Stimulated activated CD8-positive, alpha-beta memory T cell treated with anti-CD3 and anti-CD28 coated beads, Interleukin-12 subunit alpha, Interleukin-12 subunit beta, amount 100 ng/mL, for 24 hours (primary cell): ENCODE results near the gene TSHZ2.
"Not testable (repeated sequence)": the region's sequence is repeated elsewhere in the genome, so short reads cannot be mapped to it uniquely, and the experiment has no call there.

Experiments used
- DNase-seq: peaks from one replicate; pipeline ENCODE4 v3.0.0-alpha.2; 2020; ENCODE audit errors: extremely low read depth

Gene TSHZ2

GRCh38 chr20:52964131-52964530 is 8.0 kb upstream of the TSHZ2 start:
- no peak for DNase-seq

GRCh38 chr20:52965380-52965779 is 6.8 kb upstream of the TSHZ2 start:
- DNase-seq = no peak

DNA sequence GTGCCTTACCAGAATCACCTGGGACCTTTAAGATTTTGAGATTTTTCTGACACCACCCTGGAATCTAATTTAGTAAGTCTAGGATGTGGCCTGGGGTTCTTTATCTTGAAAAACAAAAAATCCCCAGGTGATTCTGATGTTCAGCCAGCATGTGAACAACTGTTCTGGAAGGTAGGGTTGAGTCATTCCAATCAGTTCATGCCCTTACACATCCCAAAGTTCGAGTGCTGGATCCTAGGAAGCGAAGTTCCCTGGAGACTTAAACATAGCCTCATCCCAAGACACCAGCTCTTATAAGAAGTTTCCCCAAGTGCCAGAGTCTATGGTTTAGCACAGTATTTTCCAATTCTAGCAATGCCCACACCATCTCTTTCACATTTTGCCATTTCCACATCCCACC is 6.3 kb upstream of the TSHZ2 start:
- no peak for DNase-seq

DNA sequence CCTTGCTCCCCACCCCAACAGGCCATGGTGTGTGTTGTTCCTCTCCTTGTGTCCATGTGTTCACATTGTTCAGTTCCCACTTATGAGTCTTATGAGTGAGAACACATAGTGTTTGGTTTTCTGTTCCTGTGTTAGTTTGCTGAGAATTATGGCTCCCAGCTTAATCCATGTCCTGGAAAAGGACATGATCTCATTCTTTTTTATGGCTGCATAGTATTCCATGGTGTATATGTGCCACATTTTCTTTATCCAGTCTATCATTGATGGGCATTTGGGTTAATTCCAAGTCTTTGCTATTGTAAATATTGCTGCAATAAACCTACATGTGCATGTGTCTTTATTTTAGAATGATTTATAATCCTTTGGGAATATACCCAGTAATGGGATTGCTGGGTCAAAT is 5.6 kb upstream of the TSHZ2 start:
- not testable (repeated sequence) for DNase-seq

DNA sequence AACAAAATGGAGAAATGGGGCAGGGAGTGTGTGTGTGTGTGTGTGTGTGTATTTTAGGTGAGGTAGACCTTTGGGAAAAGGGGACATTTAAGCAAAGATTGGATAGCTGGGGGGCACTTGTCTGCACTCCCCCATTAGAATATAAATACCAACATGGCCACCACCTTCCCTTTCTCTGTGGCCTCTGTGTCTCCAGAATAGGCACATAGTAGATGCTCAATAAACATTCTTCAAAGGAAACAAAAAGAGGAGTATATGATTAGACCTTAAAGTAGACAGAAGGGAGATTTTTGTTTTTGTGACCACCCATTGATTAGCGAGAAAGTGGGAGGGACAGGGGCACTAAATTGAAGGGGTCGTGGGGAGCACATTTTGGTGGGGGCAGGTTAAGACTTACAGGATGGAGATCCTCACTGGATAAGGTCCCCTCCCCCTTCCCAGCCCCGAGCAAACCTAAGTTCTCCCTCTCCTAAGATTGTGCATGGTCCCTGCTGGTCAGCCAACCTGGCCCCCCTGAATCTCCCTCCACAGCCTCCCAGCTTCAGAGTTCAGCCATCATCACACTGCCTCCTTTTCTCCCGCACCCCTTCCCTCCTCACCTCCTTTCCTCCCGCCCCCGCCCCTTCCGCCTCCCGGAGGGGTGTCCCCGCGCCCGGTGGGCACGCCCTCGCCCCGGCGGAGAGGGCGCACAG is 514 bp upstream of the TSHZ2 start:
- no peak for DNase-seq

DNA sequence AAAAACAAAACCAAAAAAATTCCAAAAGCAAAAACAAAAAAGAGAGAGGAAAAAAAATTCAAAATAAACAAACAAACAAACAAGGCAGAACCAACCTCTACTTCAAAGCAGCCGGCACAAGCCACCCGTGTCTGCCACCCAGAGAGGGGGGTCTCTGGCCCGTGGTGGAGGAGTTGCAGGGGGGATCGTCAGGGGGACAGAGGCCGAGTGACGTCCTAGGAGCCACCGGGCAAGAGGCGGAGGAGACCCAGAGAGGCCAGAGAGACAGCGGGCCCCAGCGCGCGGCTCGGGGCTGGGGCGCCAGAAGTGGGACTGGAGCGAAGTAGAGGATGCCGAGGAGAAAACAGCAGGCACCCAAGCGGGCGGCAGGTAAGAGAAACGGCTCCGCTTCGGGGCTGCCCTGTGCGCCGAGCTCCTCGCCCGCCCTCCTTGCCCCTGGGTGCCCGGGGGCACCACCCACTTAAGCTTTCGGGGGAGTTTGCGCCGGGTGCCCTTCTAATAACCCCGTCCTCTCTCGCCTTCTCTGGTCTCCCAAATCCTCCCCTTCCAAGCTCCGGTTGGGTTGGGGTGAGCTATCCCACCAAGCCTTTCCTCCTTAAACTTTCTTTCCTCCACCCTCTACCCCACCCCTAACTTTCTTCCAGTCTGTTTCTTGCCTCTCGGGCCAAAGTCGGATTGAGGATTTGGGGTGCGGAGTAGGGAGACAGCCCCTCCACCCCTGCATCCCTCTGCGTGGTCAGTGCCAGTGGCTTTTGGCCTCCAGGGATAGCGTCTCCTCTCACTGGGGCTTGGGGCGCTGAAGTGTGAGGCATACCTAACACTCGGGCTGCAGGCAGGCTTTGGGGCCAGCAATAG is 1.0 kb downstream of the TSHZ2 start:
- DNase-seq = no peak

DNA sequence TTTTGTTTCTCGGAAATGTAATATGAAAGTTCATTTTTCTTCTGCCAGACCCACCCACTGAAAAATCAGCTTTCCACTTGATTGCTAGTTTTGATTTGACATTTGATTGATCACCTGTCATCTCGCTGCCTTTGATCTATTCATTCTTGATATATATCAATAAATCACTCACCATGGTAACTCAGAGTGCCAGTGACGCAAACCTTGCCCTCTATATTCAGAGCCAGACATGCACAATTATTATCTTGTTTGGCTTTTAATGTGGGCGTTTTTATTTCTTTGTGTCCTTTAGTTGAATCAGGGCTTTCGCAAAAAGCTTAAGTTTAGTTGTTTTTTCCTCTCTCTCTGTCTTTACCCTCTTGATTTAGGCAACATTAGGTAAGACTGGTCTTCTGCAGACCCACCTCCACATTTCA is 2.0 kb downstream of the TSHZ2 start:
- DNase-seq = no peak

DNA sequence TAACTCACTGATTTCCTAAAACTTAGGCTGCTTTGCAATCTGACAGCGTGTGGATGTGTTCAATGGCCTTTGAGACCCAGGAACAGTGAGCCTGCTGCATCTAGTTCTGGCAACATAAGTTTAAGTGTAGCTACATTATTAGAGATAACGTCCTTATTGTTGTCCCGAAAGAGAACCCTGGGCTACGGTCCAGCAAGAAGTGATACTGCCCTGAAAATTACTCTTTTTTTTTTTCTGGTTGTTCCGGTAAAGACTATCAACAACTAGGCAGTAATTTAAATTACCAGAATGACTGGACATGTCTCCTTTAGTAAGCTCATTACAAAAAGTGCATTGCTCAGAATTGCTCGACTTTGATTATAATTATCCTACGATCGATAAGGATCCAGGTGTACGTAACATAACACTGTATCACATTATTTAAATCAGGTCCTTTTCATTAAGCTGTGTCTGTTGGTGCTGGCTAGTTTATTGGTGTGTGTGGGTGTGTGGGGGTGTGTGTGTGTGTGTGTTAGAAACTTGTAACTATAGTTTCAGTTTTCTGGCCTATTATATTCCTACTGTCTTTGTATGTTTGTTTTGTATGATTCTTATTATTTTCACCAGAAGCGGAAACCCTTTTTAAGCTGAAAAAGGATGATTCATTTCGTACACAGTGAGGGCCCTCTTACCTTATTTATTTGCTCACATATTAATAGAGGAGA is 3.0 kb downstream of the TSHZ2 start:
- DNase-seq = no peak

DNA sequence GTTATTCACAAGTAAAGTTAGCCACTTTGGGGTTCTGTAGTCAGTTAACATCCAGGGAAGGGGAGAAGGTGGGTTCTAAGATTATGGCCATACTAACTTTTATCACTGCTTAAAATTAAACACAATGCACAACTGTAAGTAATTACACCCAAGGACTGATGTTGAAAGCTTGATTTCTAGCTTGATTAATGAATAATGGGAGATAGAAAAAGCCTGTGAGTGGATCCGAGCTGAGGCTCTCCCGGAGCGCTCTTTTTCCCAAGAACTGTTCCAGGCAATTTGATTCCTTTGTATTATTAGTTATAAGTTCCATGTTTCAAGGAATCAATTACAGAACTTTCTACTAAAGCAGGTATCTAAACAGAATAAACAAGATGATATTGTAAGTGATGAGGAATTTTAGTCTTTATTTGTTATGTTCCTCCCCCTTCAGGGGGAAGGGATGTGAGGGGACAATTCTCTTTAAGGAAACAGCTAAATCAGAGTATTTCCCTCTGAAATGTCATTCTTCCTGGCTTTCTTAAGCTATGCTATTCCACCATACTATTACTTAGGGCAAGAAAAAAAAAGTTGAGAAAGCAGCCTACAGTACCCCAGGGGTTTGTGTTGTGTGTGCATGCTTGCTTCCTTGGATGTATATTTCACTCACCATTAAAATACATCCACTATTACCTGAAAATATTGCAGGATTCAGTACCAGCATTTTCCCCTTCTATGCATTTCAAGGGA is 3.8 kb downstream of the TSHZ2 start:
- no peak for DNase-seq

DNA sequence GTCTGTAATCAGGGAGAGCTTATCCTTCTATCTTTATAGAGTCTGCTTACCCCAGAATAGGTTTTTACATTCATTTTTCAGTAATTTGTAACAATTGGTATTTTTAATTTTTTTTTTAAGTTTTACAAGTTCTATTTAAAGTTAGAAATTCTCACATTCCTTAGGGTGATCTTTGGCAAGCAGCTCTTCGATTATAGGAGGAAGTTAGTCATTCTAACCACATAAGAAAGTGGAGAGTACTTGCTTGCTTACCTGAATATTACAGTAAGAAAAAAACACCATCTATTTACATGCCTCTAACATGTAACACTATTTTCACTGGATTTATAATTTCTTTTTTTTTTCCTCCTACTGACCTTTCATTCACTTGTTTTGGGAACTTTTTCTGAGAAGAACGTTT is 6.7 kb downstream of the TSHZ2 start:
- no peak for DNase-seq

- no peak for DNase-seq
Observed at GRCh38 chr20:52981051-52981450, 8.9 kb downstream of the TSHZ2 start.

DNA sequence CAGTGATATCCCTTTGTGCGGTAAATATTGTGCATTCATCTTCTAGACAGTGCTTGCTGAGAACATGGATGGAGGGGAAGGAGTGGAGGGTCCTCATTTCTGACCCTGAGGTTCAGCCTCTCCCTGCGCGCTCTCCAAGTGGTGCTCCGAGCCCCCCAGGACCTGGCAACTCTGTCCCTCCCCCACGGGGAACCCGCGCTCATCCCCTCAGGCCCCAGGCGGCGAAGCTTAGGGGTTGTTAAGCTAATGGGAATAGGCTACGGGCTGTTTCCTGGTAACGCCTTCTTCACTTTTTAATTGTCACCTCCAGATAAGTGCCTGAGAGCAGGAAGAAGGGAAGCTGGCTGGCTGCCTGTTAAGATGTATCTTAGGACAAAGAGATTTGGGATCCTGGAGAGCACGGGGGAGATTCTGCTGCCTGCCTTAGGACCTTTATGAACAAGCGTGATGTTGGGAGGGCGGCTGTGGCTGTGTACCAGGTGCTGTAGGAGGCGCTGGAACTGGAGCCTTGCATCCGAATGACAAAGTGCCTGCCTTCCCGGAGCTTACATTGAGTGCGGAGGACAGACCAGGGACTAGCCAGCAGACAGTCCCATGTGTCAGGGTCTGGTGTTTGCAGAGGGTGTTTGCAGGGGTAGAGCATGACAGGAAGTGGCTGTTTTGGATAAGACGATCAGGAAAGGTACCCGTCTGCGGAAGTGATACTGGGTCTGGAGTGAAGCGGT is 11.7 kb downstream of the TSHZ2 start:
- DNase-seq = no peak

DNA sequence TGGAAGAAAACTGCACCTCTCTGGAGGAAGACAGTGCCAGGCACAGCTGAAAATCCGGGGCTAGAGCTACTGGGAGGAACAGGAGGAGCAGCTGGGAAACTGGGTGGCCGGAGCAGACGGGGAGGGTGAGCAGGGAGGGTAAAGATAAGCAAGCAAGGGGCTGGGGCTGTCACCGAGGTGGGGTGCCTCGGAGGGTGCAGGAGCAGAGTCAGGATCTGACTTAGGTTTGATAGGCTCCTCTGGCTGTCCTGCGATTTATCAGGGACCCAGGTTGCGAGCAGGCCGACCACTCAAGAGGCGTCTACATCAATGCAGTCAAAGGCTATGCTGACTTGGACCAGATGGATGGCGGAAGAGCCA is 12.3 kb downstream of the TSHZ2 start:
- DNase-seq = no peak

DNA sequence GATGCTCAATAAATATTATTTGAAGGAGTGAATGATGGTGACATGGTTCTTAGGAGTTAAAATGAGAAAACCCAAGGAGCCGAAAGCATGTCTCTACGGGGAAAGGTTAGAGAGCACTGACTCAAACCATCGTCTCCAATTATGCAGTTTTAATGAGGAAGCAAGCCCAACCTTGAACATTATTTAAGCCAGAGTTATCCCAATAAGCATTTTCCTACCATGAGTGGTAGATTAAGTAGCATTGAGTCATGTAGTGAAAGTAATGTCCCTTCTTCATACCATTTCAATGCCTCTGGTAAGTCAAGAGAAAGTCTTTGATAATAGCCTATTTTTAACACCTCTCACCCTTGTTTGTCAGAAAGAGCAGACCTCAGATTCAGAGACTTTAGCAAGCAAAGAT is 13.5 kb downstream of the TSHZ2 start:
- no peak for DNase-seq

DNA sequence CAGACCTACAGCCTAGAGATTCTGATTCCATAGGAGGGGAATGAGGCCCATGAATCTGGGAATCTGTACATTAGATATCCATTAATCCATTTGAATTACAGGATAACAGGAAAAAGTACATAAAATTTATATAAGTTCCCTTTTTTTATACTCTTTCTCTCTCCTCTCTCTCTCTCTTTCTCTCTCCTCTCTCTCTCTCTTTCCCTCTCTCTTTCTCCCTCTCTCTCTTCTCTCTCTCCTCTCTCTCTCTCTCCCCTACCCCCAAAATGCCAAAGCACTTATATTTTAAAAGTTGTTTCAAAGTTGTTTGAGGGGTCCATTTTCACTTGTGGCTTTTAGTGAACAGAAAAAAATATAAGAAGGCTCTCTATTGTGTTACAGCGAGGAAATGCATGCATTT is 15.1 kb downstream of the TSHZ2 start:
- DNase-seq = no peak

- no peak for DNase-seq
Observed at GRCh38 chr20:52991830-52992229, 19.7 kb downstream of the TSHZ2 start.

DNA sequence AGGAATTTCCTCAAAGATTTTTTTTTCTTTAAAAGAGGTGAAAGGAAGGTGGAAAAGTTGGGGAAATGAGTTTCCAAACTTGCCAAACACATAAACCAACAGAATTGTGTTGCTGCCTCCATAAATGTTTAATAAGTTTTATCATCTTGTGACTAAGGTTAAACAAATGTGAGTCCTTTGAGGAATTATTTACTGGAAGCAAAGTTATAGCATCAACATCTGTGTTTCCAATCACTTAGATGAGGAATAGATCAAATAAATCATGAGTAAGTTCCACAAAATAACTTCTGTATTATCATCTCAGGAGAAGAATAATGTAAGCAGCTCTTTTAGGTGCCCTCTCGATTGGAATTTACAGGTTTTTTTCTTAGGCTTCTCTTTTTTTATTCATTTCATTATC is 20.5 kb downstream of the TSHZ2 start:
- DNase-seq = no peak

DNA sequence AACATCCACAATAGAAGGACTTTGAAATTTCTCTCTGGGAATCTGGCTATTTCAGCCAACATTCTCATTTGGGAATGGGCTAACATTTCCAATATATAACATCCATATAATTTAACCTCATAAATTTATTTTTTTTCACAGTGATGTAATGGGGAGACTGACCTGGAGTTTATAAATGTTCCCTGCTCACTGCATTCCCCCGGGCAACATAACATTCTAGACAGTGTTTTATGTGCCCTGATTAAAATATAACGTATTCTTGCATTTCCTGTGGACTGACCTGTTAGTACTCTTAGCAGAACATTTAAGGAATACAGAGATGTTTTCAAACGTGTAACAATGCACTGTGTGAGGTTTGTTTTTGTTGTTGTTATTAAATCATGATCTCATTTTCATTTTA is 20.9 kb downstream of the TSHZ2 start:
- no peak for DNase-seq

DNA sequence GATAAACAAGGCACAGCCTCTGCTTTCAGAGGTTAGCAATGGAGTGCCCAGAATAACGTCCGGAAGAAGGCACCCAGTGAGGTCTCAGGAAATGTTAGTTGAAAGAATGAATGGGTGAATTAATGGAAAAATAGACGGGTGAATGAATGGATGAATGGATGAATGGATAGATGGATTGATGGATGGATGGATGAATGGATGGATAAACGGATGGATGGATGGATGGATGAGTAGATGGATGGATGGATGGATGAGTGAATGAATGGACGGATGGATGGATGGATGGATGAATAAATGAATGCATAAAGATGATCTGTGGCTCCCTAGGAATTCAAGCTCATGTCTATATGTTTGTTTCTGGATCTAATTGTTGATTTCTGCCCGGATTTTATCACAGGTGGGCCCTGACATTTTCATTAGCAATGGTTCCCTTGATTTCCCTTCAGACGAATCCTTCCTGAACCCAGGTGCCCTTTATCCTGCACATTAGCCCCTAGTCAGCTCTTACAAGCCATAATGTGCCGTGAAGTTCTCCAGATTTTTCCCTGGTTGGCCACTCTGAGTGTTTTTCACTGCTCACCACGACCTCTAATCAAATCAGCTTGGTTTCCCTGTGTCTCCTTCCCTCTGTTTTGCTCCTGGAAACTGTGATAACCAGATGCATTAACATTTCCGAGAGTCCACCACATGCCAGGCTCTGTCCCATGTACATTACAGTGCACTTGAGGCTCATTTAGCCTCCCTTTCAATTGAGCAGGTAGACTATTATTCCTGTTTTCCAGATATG is 22.2 kb downstream of the TSHZ2 start:
- no peak for DNase-seq

GRCh38 chr20:52996130-52996529 is 24.0 kb downstream of the TSHZ2 start:
- no peak for DNase-seq

- DNase-seq = no peak
Observed at GRCh38 chr20:52996658-52997057, 24.5 kb downstream of the TSHZ2 start.
